ENCODE results near the gene SDSL. TPM values are rescaled to one million over a fixed set of nuclear protein-coding genes. Genes with fewer than 3 reads are reported as not detected.
A peak's percentile ranks its signal among the peaks of the same experiment; 100 is the strongest.

Gene SDSL
- total and polyA plus RNA-seq, 4 donors: 5.1 to 15.2 (median 12.1) TPM

GRCh38 chr12:113440947-113441782, 19.0 kb downstream of the SDSL start:
- WGBS (ENCODE audit: insufficient coverage): 70% methylated on average over 13 of the region's 14 CpGs
- Histone ChIP-seq H3K9me3 (ENCODE audit: control insufficient read depth, insufficient read depth, low read length) (no peaks in the 10 kb centered on the region), H3K36me3 (ENCODE audit: control insufficient read depth, insufficient read depth, low read length) (peaks cover 7% of the 10 kb centered on the region), H3K4me1 (ENCODE audit: control insufficient read depth, insufficient read depth, low read length) (peaks cover 3% of the 10 kb centered on the region), H3K27me3 (ENCODE audit: control insufficient read depth, insufficient read depth, low read length) (peaks cover 2% of the 10 kb centered on the region), H3K4me3 (ENCODE audit: low read depth, low read length) (no peak overlapping the region), H3K27ac (ENCODE audit: low read depth, low read length) (no peak overlapping the region)
- DNase-seq (ENCODE audit: low read depth in 4 of 6, low spot score in 6 of 6): no peak

- no peak overlapping the region for H3K27ac ChIP-seq (ENCODE audit: low read depth, low read length)
- H3K4me3 ChIP-seq (ENCODE audit: low read depth, low read length): no peak overlapping the region
- peaks cover 2% of the 10 kb centered on the region for H3K27me3 ChIP-seq (ENCODE audit: control insufficient read depth, insufficient read depth, low read length)
- DNase-seq (ENCODE audit: low read depth in 4 of 6, low spot score in 6 of 6): no peak
- H3K36me3 ChIP-seq (ENCODE audit: control insufficient read depth, insufficient read depth, low read length): no peaks in the 10 kb centered on the region
- H3K4me1 ChIP-seq (ENCODE audit: control insufficient read depth, insufficient read depth, low read length): peaks cover 3% of the 10 kb centered on the region
- 90% methylated on average over 2 of the region's 6 CpGs for WGBS (ENCODE audit: insufficient coverage)
- no peaks in the 10 kb centered on the region for H3K9me3 ChIP-seq (ENCODE audit: control insufficient read depth, insufficient read depth, low read length)
Measured at GRCh38 chr12:113443030-113443539, 20.9 kb downstream of the SDSL start.

GRCh38 chr12:113445544-113446171, 23.5 kb downstream of the SDSL start:
- Histone ChIP-seq H3K36me3 (ENCODE audit: control insufficient read depth, insufficient read depth, low read length) (no peaks in the 10 kb centered on the region), H3K4me1 (ENCODE audit: control insufficient read depth, insufficient read depth, low read length) (no peaks in the 10 kb centered on the region), H3K9me3 (ENCODE audit: control insufficient read depth, insufficient read depth, low read length) (no peaks in the 10 kb centered on the region), H3K27me3 (ENCODE audit: control insufficient read depth, insufficient read depth, low read length) (peaks cover 2% of the 10 kb centered on the region), H3K4me3 (ENCODE audit: low read depth, low read length) (no peak overlapping the region), H3K27ac (ENCODE audit: low read depth, low read length) (no peak overlapping the region)
- no CpG with 5 or more reads among the region's 6 CpGs for WGBS (ENCODE audit: insufficient coverage)
- no peak for DNase-seq (ENCODE audit: low read depth in 4 of 6, low spot score in 6 of 6)

- H3K9me3 ChIP-seq (ENCODE audit: control insufficient read depth, insufficient read depth, low read length): no peaks in the 10 kb centered on the region
- H3K27ac ChIP-seq (ENCODE audit: low read depth, low read length): no peak overlapping the region
- WGBS (ENCODE audit: insufficient coverage): 20% methylated on average over 2 of the region's 7 CpGs
- no peaks in the 10 kb centered on the region for H3K4me1 ChIP-seq (ENCODE audit: control insufficient read depth, insufficient read depth, low read length)
- DNase-seq (ENCODE audit: low read depth in 4 of 6, low spot score in 6 of 6): peak in 1 of 6 donors; percentile 73
- no peak overlapping the region for H3K4me3 ChIP-seq (ENCODE audit: low read depth, low read length)
- peaks cover 2% of the 10 kb centered on the region for H3K27me3 ChIP-seq (ENCODE audit: control insufficient read depth, insufficient read depth, low read length)
- H3K36me3 ChIP-seq (ENCODE audit: control insufficient read depth, insufficient read depth, low read length): no peaks in the 10 kb centered on the region
Measured at GRCh38 chr12:113448873-113449272, 26.7 kb downstream of the SDSL start.

GRCh38 chr12:113449299-113449698, 27.1 kb downstream of the SDSL start:
- Histone ChIP-seq H3K27ac (ENCODE audit: low read depth, low read length) (no peak overlapping the region), H3K4me3 (ENCODE audit: low read depth, low read length) (no peak overlapping the region), H3K4me1 (ENCODE audit: control insufficient read depth, insufficient read depth, low read length) (no peaks in the 10 kb centered on the region), H3K9me3 (ENCODE audit: control insufficient read depth, insufficient read depth, low read length) (no peaks in the 10 kb centered on the region), H3K27me3 (ENCODE audit: control insufficient read depth, insufficient read depth, low read length) (peaks cover 2% of the 10 kb centered on the region), H3K36me3 (ENCODE audit: control insufficient read depth, insufficient read depth, low read length) (no peaks in the 10 kb centered on the region)
- no peak for DNase-seq (ENCODE audit: low read depth in 4 of 6, low spot score in 6 of 6)
- no CpG with 5 or more reads among the region's 2 CpGs for WGBS (ENCODE audit: insufficient coverage)

GRCh38 chr12:113449839-113450238, 27.7 kb downstream of the SDSL start:
- H3K36me3 ChIP-seq (ENCODE audit: control insufficient read depth, insufficient read depth, low read length): no peaks in the 10 kb centered on the region
- DNase-seq (ENCODE audit: low read depth in 4 of 6, low spot score in 6 of 6): no peak
- no CpG with 5 or more reads among the region's 1 CpG for WGBS (ENCODE audit: insufficient coverage)

GRCh38 chr12:113452458-113452857, 30.3 kb downstream of the SDSL start:
- Histone ChIP-seq H3K9me3 (ENCODE audit: control insufficient read depth, insufficient read depth, low read length) (no peaks in the 10 kb centered on the region), H3K4me3 (ENCODE audit: low read depth, low read length) (no peak overlapping the region), H3K27me3 (ENCODE audit: control insufficient read depth, insufficient read depth, low read length) (no peaks in the 10 kb centered on the region), H3K27ac (ENCODE audit: low read depth, low read length) (no peak overlapping the region), H3K4me1 (ENCODE audit: control insufficient read depth, insufficient read depth, low read length) (no peaks in the 10 kb centered on the region), H3K36me3 (ENCODE audit: control insufficient read depth, insufficient read depth, low read length) (no peaks in the 10 kb centered on the region)
- DNase-seq (ENCODE audit: low read depth in 4 of 6, low spot score in 6 of 6): no peak
- WGBS (ENCODE audit: insufficient coverage): no CpG with 5 or more reads among the region's 2 CpGs

More at GRCh38 chr12:113449839-113450238, 27.7 kb downstream of the SDSL start:
- Histone ChIP-seq H3K4me3 (ENCODE audit: low read depth, low read length) (no peak overlapping the region), H3K27ac (ENCODE audit: low read depth, low read length) (no peak overlapping the region), H3K9me3 (ENCODE audit: control insufficient read depth, insufficient read depth, low read length) (no peaks in the 10 kb centered on the region), H3K4me1 (ENCODE audit: control insufficient read depth, insufficient read depth, low read length) (no peaks in the 10 kb centered on the region), H3K27me3 (ENCODE audit: control insufficient read depth, insufficient read depth, low read length) (peaks cover 2% of the 10 kb centered on the region)

- no peak for DNase-seq (ENCODE audit: low read depth in 4 of 6, low spot score in 6 of 6)
Measured at GRCh38 chr12:113453330-113453729, 31.1 kb downstream of the SDSL start.

GRCh38 chr12:113456199-113456598, 34.0 kb downstream of the SDSL start:
- Histone ChIP-seq H3K27me3 (ENCODE audit: control insufficient read depth, insufficient read depth, low read length) (peaks cover 5% of the 10 kb centered on the region), H3K27ac (ENCODE audit: low read depth, low read length) (no peak overlapping the region), H3K9me3 (ENCODE audit: control insufficient read depth, insufficient read depth, low read length) (no peaks in the 10 kb centered on the region), H3K36me3 (ENCODE audit: control insufficient read depth, insufficient read depth, low read length) (no peaks in the 10 kb centered on the region), H3K4me1 (ENCODE audit: control insufficient read depth, insufficient read depth, low read length) (no peaks in the 10 kb centered on the region), H3K4me3 (ENCODE audit: low read depth, low read length) (no peak overlapping the region)
- no peak for DNase-seq (ENCODE audit: low read depth in 4 of 6, low spot score in 6 of 6)
- WGBS (ENCODE audit: insufficient coverage): 85% methylated on average over 2 of the region's 2 CpGs

More at GRCh38 chr12:113453330-113453729, 31.1 kb downstream of the SDSL start:
- Histone ChIP-seq H3K27ac (ENCODE audit: low read depth, low read length) (no peak overlapping the region), H3K36me3 (ENCODE audit: control insufficient read depth, insufficient read depth, low read length) (no peaks in the 10 kb centered on the region), H3K9me3 (ENCODE audit: control insufficient read depth, insufficient read depth, low read length) (no peaks in the 10 kb centered on the region), H3K4me3 (ENCODE audit: low read depth, low read length) (no peak overlapping the region), H3K4me1 (ENCODE audit: control insufficient read depth, insufficient read depth, low read length) (no peaks in the 10 kb centered on the region), H3K27me3 (ENCODE audit: control insufficient read depth, insufficient read depth, low read length) (no peaks in the 10 kb centered on the region)
- 56% methylated on average over 6 of the region's 6 CpGs for WGBS (ENCODE audit: insufficient coverage)
